HCT116 (cell line): Measurements from ENCODE around the gene GPC5.

Source experiments
- ATF3 ChIP-seq: IDR thresholded peaks from 2 replicates; pipeline ENCODE4 v1.6.1; 2012
- CBX3 ChIP-seq: IDR thresholded peaks from 2 replicates; pipeline ENCODE4 v1.6.1; 2012; ENCODE audit warnings: low read depth
- CEBPB ChIP-seq: IDR thresholded peaks from 2 replicates; pipeline ENCODE4 v1.6.1; 2012; ENCODE audit warnings: low read depth
- CTCF ChIP-seq, 3 experiments: fragments of 200-600 bp in 1 of 3; sonication (generic) in 1 of 3; IDR thresholded peaks in 2 of 3; conservative IDR thresholded peaks in 1 of 3; 2 replicates each; pipeline ENCODE4 v1.5.1; 2012 to 2017; ENCODE audit warnings: low read depth in 2 of 3, low read length in 2 of 3, antibody characterized with exemption in 1 of 3, borderline replicate concordance in 1 of 3, control low read depth in 1 of 3, mild to moderate bottlenecking in 1 of 3, mixed read lengths in 1 of 3, mixed run types in 1 of 3, moderate library complexity in 1 of 3; ENCODE audit not compliant: insufficient read depth in 1 of 3
- EZH2 ChIP-seq: fragments of 200-600 bp; sonication (generic); IDR thresholded peaks from 2 replicates; pipeline ENCODE4 v1.6.1; 2017; ENCODE audit warnings: antibody characterized with exemption, mixed run types
- FOSL1 ChIP-seq: IDR thresholded peaks from 2 replicates; pipeline ENCODE4 v1.6.1; 2012; ENCODE audit warnings: low read depth
- JUND ChIP-seq: IDR thresholded peaks from 2 replicates; pipeline ENCODE4 v1.6.1; 2012
- POLR2A ChIP-seq: IDR thresholded peaks from 2 replicates; pipeline ENCODE4 v1.7.0; 2011; ENCODE audit warnings: borderline replicate concordance; ENCODE audit not compliant: insufficient read depth, insufficient read length; ENCODE audit errors: extremely low read depth
- POLR2AphosphoS5 ChIP-seq: IDR thresholded peaks from 2 replicates; pipeline ENCODE4 v1.6.1; 2011; ENCODE audit warnings: mild to moderate bottlenecking, low read depth, low read length, moderate library complexity
- TCF7L2 ChIP-seq: IDR thresholded peaks from 2 replicates; pipeline ENCODE4 v1.7.0; 2011; ENCODE audit warnings: borderline replicate concordance, inconsistent platforms; ENCODE audit not compliant: insufficient read depth, insufficient read length; ENCODE audit errors: extremely low read depth

- TF ChIP-seq CEBPB, result no peak
- no peak for TF ChIP-seq CTCF (IDR thresholded peaks at IDR 0.05 in 2 of 3, conservative IDR thresholded peaks at IDR 0.05 in 1 of 3; ENCODE audit: borderline replicate concordance in 1 of 3, insufficient read depth in 1 of 3, low read depth in 2 of 3, low read length in 2 of 3)
- no peak for TF ChIP-seq JUND
- TF ChIP-seq POLR2A, result no peak
- TF ChIP-seq ATF3, result no peak
- TF ChIP-seq CBX3, result no peak
- no peak for TF ChIP-seq POLR2AphosphoS5
- TF ChIP-seq EZH2, result no peak
- TF ChIP-seq FOSL1, result no peak
- no peak for TF ChIP-seq TCF7L2
These were observed 1295.6 kb downstream of the GPC5 start for GRCh38 chr13:92694047-92694446.
